ENCODE measurements around the gene PMPCA. TPM values are rescaled to one million over a fixed set of nuclear protein-coding genes. Genes with fewer than 3 reads are reported as not detected.

PMPCA gene
- polyA plus RNA-seq, 1 of the 3 experiments (the other 2 are of a cell fraction) = 125 TPM

DNA sequence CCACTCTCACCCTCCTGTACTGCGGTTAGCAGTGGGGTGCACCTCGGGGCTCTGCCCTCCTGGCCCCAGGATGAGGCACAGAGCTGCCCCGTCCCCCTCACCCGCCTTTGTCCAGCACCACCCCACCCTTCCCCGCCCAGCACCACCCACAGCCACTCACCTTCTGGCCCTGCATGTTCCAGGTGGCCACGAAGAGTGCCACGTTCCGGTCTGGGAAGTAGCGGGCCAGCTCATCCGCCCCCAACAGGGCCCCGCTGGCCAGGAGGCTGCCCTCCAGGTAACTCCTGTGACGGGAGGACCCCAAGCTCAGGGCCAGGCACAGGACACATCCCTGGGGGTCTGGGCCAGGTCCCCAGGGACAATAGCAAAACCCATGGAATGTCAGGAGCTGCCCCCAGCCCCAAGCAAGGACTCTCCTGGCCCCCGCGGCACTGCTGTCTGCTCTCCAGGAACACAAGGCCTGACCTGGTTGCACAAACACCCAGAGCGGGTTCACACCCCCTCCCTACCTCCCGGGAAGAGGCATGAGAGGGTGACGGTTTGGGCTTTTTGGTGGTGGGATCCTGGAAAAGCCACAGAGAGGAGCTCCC, 24.2 kb downstream of the PMPCA start:
- H3K4me1 ChIP-seq (ENCODE audit: control insufficient read depth in 1 of 2, insufficient read depth in 2 of 2, low read depth in 1 of 2, low read length in 1 of 2) = peaks cover 0 to 17% of the 10 kb centered on the region in 2 experiments; a peak in 1 of 4 replicates
- POLR2A ChIA-PET = interaction anchor here (1.0 to 1.8 kb wide), 2 partner anchors 9 to 19 kb away, joined by 3 to 5 read pairs; no protein-coding TSS in a partner anchor
- no peaks in the 10 kb centered on the region for H3K27me3 ChIP-seq (ENCODE audit: insufficient read depth)
- 86% methylated on average over 11 of the region's 17 CpGs for WGBS (ENCODE audit: low lambda C conversion rate)
- no peaks in the 10 kb centered on the region for H3F3A ChIP-seq (replicated peaks; ENCODE audit: insufficient read depth)
- H4K20me1 ChIP-seq (ENCODE audit: insufficient read depth) = peaks cover 55% of the 10 kb centered on the region
- TF ChIP-seq FOSL2 (IDR thresholded peaks at IDR 0.05; ENCODE audit: borderline replicate concordance, low read depth) (no peak), YY1 (IDR thresholded peaks at IDR 0.05; ENCODE audit: low read depth) (no peak)
- CTCF ChIA-PET = interaction anchor here (1.2 kb wide), 1 partner anchor 71 kb away, joined by 3 read pairs; the partner anchor contains the start of gene DNLZ
- H3K9me2 ChIP-seq = no peaks in the 10 kb centered on the region
- H3K4me2 ChIP-seq = no peak overlapping the region
- H3K4me3 ChIP-seq (ENCODE audit: low read depth in 2 of 2, low read length in 1 of 2) = no peak overlapping the region
- no peak overlapping the region for H3K9ac ChIP-seq
- no peak overlapping the region for H2AFZ ChIP-seq (ENCODE audit: low read depth)
- no peak overlapping the region for H3K27ac ChIP-seq (ENCODE audit: low read depth in 2 of 2, low read length in 1 of 2)
- peaks cover 65% of the 10 kb centered on the region for H3K79me2 ChIP-seq (ENCODE audit: insufficient read depth)
- H3K36me3 ChIP-seq (replicated peaks in 1 of 2; ENCODE audit: control insufficient read depth in 1 of 2, insufficient read depth in 2 of 2, low read length in 1 of 2) = peaks cover 0 to 37% of the 10 kb centered on the region in 2 experiments
- no peaks in the 10 kb centered on the region for H3K9me3 ChIP-seq
- DNase-seq = no peak

- DNase-seq = no peak
- no peaks in the 10 kb centered on the region for H3K9me2 ChIP-seq
- H3K4me2 ChIP-seq = peak overlapping the region; percentile 95; the same call in 1 of the 2 replicates
- H3K4me1 ChIP-seq (ENCODE audit: control insufficient read depth in 1 of 2, insufficient read depth in 2 of 2, low read depth in 1 of 2, low read length in 1 of 2) = peaks cover 0 to 21% of the 10 kb centered on the region in 2 experiments; a peak in 1 of 4 replicates
- H2AFZ ChIP-seq (ENCODE audit: low read depth) = no peak overlapping the region
- CTCF ChIA-PET = no interaction called here
- no peak overlapping the region for H3K27ac ChIP-seq (ENCODE audit: low read depth in 2 of 2, low read length in 1 of 2)
- peaks cover 68% of the 10 kb centered on the region for H4K20me1 ChIP-seq (ENCODE audit: insufficient read depth)
- no peaks in the 10 kb centered on the region for H3K9me3 ChIP-seq
- no peak overlapping the region for H3K9ac ChIP-seq
- no peak overlapping the region for H3K4me3 ChIP-seq (ENCODE audit: low read depth in 2 of 2, low read length in 1 of 2)
- no peaks in the 10 kb centered on the region for H3K27me3 ChIP-seq (ENCODE audit: insufficient read depth)
- H3F3A ChIP-seq (replicated peaks; ENCODE audit: insufficient read depth) = peaks cover 13% of the 10 kb centered on the region
- peaks cover 65% of the 10 kb centered on the region for H3K79me2 ChIP-seq (ENCODE audit: insufficient read depth)
- POLR2A ChIA-PET = interaction anchor here (1.1 kb wide), 1 partner anchor 12 kb away, joined by 3 read pairs; no protein-coding TSS in a partner anchor
- WGBS (ENCODE audit: low lambda C conversion rate) = 91% methylated on average over 16 of the region's 25 CpGs
- TF ChIP-seq SMC3 (IDR thresholded peaks at IDR 0.05; ENCODE audit: low read depth, low read length) = no peak
- no peak for TF ChIP-seq JUND (IDR thresholded peaks at IDR 0.05)
- no peak for TF ChIP-seq FOXM1 (IDR thresholded peaks at IDR 0.05; ENCODE audit: low read depth)
- no peak for TF ChIP-seq YY1 (IDR thresholded peaks at IDR 0.05; ENCODE audit: low read depth)
- no peak for TF ChIP-seq TEAD4 (IDR thresholded peaks at IDR 0.05; ENCODE audit: borderline replicate concordance, insufficient read depth)
- TF ChIP-seq RFX5 (IDR thresholded peaks at IDR 0.05; ENCODE audit: low read length) = no peak
- no peak for TF ChIP-seq GABPA (IDR thresholded peaks at IDR 0.05; ENCODE audit: low read depth)
- no peak for TF ChIP-seq GATA2 (CRISPR knock-in tag; IDR thresholded peaks at IDR 0.05)
- TF ChIP-seq MEF2A (IDR thresholded peaks at IDR 0.05; ENCODE audit: borderline replicate concordance, low read depth) = no peak
- TF ChIP-seq EZH2phosphoT487 (IDR thresholded peaks at IDR 0.05; ENCODE audit: borderline replicate concordance, low read depth) = no peak
- TF ChIP-seq NRF1 (IDR thresholded peaks at IDR 0.05; ENCODE audit: low read depth, low read length) = no peak
- H3K36me3 ChIP-seq (replicated peaks in 1 of 2; ENCODE audit: control insufficient read depth in 1 of 2, insufficient read depth in 2 of 2, low read length in 1 of 2) = peaks cover 0 to 35% of the 10 kb centered on the region in 2 experiments
Observed at GRCh38 chr9:136436055-136436634, 25.7 kb downstream of the PMPCA start.

Data from SK-N-SH (cell line).